HG02623 (cell line): ENCODE results near the gene CTXND1.

Source experiments
- ATAC-seq: cut with Tn5 transposase; IDR thresholded peaks from one replicate; pipeline ENCODE4 v1.9.1; 2021; ENCODE audit warnings: moderate library complexity; ENCODE audit not compliant: unreplicated experiment

Gene CTXND1

DNA sequence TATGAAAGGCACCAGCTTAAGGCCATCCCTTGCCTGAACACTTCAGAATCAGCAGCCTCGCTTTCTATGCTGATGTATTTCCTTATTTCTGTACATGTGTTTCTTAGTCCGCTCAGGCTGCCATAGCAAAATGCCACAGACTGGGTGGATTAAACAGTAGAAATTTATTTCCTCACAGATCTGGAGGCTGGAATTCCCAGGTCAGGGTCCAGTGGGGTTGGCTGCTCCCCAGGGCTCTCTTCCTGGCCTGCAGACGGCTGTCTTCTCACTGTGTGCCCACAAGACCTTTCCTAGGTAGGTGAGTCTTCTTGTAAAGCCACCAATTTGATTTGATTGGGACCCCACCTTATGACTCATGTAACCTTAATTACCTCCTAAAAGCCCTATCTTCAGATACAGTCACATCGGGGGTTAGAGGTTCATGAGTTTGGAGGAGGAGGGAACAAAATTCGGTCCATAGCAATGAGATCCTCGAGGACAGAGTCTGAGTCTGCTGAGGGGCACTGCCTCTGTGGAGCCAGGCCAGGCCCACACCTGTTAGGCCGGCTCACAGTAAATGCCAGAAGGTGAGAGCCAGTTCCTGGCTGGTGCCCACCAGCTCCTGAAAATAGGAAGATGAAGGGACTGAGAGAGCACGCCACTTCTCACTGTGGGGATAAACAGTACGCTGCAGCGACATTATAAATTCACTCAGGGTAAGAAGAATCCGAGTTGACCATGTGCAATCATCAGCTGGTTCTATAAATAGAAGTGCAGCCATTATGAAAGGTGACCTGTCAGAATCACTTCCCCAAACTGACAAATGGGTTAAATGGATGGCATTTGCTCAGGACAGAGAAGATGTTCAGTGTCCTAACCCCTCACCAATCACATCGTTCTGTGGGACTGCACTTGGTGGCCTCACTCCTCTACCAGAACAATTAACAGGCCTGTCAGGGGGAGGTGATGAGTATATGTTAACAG lies 41.1 kb downstream of the CTXND1 start:
- ATAC-seq: no peak

DNA sequence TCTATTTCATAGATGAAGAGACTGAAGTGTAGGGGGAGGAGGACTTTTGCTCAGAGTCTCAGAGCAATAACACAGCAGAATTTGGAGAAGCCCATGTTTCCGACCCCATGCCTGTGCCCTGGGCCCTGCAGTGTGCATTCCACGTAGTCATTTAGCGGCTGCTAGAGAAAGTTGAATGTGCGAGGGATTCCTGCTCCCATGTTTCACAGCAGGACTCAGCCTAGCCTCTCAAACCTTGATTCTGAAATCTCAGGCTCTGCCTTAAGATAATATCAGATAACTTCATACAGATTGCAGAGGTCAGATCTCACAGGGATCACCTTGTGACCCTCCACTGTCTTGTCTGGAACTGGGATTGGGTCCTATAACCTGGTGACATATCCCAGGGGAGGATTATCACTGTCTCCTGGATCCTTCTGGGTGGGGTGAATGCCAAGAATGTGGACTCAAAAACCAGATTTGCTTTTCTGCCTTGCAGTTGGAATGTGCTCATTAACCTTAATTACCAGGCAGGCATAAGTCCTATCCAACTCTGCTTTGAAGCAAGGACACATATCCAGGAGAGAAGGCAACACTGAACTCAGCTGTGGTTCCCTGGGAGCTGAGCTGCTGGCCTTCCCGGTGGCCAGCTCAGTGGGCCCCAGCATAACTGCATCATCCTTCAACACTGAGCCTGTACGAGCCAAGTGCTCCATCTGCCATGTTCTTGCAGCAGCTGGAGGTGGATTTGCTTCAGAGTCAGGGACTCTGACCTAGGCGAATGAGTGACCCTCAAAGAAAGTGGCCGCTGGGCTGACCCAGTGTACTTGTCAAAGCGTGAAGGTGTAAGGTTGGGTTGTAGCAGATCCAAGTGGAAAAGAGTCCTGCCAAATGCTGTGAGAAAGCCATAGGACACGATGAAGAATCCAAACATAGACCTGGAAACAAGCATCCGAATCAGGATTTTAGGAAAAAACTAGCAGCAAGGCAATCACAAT lies 43.0 kb downstream of the CTXND1 start:
- no peak for ATAC-seq

DNA sequence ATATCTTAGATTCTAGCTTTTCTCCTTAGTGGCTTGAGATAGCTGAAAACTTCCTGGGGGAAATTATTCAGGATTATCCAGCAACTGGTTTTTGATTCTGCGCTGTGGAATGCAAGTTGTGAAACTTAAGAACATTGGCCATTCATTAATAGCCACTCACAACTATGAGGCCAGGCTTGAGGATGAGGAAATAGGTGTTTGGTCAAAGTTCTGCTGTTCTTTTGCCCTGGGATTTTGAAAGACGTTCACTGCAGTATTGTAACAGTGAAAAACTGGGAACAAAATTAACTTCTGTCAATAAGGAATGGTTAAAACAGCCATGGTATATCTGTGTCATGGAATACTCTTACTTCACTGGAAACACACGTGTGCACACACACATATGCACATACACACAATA lies 44.1 kb downstream of the CTXND1 start:
- no peak for ATAC-seq

DNA sequence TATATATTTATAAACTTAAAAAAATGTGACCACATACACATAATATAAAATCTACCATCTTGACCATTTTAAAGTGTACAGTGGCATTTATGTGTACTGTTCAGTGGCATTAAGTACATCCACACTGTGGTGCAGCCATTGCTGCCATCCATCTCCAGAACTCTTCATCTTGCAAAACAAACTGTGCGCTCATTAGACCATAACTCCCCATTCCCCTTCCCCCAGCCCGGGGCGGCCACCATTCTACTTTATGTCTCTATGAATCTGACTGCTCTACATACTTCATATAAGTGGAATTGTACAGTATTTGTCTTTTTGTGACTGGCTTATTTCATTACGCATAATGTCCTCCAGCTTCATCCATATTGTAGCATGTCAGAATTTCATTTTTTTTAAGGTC lies 47.8 kb downstream of the CTXND1 start:
- ATAC-seq: no peak

DNA sequence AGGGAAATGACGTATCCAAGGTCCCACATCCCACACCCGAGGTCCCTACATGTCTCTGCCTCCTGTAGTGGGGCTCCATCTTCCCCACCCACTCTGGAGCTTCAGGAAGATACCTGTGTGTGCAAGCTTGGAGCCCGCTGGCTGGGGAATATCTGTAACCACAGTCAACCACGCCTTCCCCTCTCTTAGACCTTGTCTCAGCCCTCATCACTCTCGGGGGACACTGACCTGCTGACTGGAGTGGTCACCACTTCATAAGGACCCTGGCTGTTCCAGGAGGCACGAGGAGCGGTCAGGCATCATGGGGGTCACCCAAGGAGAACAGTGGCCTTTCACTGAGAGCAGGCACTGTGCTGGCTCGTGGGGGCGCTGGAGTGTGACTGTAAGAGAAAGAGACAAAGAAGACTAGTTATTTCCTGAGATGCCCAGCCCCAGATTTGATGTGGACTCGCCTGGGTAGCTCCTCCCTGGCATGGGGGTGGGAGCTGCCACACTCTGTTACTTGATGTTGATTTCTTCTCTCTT lies 48.6 kb downstream of the CTXND1 start:
- no peak for ATAC-seq

DNA sequence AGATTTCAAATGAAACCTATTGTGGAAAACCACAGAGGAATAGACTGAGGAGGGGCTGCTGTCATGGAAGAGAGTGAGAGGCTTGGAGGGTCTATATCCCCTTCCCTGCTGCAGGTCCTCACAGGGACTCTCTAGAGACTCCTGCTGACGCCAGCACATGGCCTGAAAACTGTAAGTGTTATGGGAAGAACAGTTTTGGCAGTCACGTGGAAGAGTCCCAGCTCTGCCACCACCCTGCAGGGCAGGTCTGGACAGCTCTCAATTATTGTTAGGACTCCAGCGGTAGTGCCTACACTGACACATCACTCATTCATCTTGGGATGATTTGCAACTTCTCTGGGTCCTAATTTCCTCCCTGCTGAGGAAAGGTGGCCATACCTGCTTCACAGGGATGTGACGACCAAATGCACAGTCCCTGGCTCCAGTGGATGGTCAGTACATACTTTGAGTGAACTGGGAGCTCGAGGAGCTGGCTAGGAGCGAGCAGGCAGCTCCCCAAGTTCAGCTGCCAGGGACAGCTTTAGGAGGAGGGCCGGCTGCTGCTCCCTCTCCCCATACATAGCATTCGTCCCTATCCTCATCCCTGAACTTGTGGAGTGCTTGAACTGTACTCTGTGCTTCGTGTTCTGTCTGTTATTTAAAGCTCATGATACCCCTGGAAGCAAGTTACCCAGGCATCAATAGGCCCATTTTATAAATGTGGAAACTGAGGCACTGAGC lies 49.2 kb downstream of the CTXND1 start:
- ATAC-seq: no peak

DNA sequence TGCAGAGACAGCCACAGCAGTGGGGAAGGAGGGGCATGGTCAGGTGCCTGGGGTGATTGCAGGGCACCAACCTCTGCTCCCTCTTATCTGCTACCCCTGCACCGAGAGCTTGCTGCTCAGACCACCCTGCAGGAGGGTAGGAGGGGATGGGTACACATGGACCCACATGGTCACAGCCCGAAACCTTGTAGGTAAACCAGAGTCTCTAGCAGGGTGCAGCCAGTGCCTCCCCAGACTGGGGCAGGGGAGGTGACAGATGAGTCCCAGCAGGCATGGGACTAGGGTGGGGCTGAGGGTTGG lies 50.0 kb downstream of the CTXND1 start:
- ATAC-seq: no peak

DNA sequence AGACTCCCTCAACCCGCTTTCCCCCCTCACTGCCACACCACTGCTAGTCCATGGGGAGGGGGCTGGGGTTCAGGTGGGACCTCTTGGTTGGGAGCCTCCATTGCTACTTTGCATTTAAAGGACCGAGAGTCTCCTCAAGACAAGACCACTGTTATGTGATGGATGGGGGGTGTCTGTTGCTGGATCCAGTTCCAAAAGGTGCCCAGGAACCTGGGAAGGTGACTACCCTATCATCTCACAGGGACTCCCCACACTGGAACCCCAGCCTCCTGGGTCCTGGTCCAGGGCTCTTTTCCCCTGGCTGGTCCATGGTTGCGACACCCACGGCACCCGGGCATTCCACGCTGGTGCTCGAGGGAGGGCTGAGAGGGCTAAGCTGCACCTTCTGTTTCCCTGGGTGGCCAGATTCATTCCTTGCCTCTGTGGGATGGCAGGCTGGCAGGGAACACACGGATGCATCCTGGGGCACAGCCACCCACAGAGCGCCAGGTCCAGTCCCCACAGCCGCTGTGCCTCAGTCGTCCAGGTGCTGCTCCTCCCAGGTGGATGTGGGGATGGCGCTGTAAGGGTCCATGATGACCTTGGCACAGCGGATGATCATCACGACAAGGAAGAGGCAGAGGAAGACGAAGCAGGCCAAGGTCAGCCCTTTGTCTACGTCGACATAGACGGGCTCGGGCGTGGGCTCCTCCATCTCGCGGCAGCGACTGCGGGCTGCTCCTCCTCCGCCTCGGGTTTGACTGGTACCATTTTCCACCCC lies 50.6 kb downstream of the CTXND1 start:
- no peak for ATAC-seq

DNA sequence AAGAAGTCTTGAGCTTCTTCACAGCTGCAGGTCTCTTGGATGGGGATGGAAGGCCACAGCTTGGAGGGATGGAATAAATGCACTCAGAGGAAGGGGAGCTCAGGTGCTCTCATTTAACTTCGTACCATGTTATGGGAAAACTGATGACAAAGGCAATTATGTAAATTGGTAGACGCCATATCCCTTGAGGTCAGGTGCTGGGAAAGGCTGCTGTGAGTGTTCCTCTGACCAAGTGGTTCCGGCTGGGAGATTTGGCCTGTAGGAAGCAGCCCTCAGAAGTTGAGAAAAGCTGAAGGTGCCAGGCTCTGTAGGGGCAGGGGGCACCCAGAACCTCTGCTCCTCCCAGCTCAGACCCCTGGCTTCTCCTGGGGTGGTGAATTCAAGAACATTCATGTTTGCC lies 52.1 kb downstream of the CTXND1 start:
- no peak for ATAC-seq

DNA sequence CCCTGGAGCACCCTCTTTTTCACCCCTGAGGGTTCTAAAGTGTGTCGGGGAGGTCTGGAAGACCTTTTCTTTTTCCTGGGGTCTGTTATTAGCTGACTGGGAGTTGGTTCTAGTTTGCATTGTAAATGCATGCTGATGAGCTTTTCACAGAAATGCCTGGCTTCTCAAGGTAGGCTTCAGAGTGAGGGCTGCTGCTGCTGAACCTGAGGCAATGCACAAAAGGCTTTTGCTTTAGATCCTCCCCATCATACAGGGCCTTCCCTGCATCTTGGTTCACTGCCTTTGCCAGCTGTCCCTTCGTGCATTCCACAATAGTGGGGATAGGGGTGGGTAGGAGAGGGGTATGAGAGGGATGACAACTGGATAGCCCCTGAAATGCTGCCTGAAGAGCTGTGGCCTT lies 52.6 kb downstream of the CTXND1 start:
- no peak for ATAC-seq

DNA sequence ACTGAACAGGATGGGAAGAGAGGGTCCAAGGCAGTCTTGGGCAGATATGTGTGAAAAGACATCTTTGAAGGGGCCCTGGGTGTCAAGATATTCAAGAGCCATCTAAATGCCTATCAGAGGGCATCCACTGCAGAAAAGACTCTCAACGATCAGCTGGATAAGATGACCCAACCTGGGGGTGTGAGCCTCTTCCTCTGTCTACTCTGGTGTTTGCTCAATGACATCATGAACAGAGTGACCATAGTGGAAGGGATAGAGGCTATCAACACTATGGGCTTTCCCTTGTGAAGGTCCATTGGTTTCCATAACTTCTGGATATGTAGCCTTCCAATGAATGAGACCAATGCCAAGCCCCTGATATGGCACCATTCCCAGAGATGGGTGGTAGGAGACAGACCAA lies 57.1 kb downstream of the CTXND1 start:
- ATAC-seq: no peak

DNA sequence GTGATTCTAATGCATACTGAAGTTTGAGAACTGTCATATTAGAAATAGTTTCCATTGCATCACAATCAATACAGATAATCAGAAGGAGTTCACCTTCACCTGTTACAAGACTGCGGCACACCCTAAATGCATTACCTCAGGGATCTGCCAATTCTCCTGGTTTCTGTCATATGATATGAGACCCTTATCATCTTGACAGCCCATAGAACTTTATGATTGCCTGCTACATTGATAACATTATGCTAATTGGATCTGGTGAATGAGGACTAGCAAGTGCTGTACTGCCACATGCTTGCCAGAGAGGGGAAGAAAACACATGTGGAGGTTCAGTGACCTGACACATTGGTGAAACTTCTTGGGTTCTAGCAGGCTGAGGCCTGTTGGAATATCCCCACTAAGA lies 57.8 kb downstream of the CTXND1 start:
- ATAC-seq: no peak

DNA sequence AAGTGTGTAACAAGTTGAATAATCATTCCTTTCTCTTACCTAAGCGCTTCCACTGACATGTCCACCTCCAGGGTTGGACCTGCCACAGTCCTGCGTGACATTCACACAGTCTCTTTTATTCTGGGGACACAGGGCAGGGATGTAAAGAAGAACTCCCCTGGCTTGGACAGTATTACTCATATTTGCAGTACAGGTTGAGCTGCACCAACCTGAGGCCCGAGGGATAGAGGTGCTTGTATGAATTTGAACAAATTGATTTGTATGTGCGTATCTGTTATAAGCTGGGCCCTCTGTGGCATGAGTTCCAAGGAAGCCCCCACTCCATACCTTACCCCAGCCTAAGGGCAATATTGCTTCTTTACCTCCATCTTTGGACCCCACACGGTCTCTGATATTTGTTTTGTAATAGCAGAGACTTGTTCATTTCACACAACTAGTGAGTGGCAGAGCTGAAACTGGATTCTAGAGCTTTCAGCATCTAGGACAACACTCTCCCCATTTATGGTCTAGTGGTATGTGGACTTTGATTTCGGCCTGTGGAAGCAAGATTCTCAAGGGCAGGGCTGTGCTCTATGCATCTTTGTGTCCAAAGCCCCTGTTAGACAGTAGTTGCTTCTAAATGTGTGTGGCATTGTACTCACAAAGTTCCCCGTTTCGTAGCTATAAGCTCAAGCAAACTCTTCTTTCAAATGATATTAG lies 60.0 kb downstream of the CTXND1 start:
- no peak for ATAC-seq

DNA sequence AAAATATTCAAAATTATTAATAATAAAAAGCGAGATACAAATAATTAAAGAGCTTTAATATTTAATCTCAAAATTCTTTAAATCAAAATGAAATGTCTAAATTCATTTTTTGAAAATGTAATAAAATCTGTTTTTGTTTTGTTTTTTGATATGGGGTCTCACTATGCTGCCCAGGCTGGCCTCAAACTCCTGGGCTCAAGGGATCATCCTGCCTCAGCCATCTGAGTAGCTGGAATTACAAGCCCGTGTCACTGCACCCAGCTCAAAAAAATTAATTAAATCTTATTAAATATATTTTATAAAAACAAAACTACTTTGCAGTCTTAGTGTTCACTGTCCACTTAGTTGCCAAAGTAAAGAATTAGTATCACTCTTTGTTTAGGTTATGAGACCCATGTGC lies 60.8 kb downstream of the CTXND1 start:
- ATAC-seq: no peak

DNA sequence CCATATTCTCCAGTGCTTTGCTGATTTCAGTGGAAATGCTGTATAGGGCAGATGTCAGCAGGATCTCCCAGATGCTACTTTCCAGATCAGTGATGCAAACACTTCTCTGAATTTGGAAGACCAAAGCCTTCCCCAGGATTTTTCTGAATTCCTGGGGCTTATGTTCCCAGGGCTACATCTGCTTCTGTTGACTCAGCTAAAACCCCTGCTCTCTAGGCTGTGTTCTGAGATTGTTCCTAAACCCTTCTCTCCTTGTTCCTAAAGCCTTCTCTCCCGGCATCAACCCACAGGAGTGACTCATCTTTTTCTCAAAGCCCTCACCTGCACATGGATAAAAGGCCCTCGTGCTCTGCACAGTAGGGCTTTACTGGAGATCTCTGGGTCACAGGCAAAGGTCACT lies 63.8 kb downstream of the CTXND1 start:
- ATAC-seq: no peak

DNA sequence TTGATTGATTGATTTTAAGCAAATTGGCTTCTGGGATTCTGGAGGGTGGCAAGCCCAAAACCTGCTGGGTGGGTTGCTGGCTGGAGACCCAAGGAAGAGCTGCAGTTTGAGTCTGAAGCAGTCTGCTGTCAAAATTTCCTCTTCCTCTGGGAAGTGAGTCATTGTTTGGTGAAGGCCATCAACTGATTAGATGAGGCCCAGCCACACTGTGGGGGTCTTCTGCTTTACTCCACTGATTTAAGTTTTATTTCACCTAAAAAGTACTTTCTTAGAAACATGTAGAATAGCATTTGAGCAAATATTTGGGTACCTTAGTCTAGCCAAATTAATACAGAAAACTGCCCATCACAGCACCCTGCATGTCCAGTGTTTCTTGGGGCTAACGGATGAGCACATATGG lies 65.4 kb downstream of the CTXND1 start:
- no peak for ATAC-seq

DNA sequence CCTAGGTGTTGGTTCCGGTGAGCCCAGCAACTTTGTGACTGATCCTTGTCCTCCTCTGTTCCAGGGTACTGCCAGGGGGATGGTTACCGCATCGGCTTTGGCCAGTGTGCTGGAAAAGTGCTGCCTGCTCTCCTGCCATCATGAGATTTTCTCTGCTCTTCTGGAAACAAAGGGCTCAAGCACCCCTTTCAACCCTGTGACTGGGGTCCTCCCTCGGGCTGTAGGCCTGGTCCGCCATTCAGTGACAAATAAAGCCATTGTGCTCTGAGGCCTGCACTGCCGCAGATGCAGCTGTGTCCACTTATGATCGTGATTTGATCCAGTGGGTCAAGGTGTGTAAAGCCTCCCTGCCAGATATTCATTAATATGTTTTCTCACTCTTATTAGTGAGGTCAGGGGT lies 65.9 kb downstream of the CTXND1 start:
- ATAC-seq: no peak

DNA sequence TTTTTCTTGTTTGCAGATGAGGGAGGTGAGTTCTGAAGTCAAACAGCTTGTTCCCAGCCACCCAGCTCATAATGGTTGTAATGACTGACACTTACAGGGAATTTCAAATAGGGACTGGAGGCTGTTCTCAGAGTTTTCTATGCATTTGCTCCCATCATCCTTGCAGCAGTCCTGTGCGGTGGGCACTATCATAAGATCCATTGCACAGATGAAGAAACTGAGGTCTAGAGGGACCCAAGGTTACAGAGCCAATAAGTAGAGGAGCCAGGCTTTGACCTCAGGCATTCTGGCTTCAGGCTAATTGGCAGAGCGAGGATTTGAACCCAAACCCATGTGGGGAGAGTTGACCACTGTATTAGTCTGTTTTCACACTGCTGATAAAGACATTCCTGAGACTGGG lies 66.9 kb downstream of the CTXND1 start:
- ATAC-seq: no peak

DNA sequence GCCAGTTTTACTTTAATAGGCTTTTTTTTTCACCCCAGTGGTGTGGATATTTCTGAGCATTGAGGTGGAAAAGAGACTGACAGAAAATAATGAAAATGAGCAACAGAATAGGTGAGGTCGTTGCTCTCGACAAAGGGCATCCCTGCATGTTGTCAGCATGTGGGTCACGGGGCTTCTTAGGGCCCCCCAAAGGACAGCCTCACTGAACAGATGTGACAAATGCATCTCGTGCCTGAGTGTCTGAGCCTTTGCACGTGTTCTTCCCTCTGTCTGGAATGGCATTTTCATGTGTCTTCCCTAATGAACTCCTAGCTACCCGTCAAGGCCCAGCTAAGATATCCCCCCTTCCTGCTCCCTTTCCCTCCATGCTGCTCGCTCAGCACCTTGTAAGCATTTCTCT lies 67.5 kb downstream of the CTXND1 start:
- ATAC-seq: no peak

DNA sequence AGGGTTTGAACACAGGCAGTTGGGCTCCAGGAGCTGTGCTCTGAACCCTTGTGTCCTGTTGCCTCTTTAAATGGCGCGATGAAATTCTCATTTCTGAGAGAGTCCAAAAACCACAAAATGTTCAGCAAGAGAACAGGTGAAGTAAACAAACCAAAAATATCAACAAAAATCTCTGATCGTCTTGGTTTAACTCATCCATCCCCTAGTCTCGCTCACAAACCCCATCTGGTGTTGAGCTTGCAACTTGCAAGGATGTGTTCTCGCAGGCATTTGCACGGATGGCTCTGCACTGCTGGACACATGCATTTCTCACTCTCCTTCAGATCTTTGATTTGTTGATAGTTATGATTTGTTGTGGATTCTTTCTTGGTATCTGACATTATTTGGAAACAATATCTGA lies 68.1 kb downstream of the CTXND1 start:
- no peak for ATAC-seq
